ENCODE results near the gene TRMU.

GRCh38 chr22:46354176-46354992, 18.9 kb downstream of the TRMU start:
- TF ChIP-seq POLR2A (IDR thresholded peaks at IDR 0.05) (no peak), CTCF (IDR thresholded peaks at IDR 0.05 in 4 of 5, conservative IDR thresholded peaks at IDR 0.05 in 1 of 5) (no peak)

All from gastrocnemius medialis (tissue), 4 donors.